Body of pancreas (tissue), 4 donors: Measurements from ENCODE around the gene SEMA3F.

Experiments
- CTCF ChIP-seq, 7 experiments: fragments of 450-650 bp in 4 of 7; fragments of 200-600 bp in 3 of 7; sonication (generic) in 3 of 7; IDR thresholded peaks; one replicate each; pipeline ENCODE4 v1.5.1; 2016 to 2019; ENCODE audit warnings: antibody characterized with exemption in 7 of 7
- POLR2A ChIP-seq, 3 donors: fragments of 450-650 bp; IDR thresholded peaks; one replicate each; pipeline ENCODE4 v1.6.1; 2016; ENCODE audit warnings: antibody characterized with exemption in 3 of 3, mild to moderate bottlenecking in 2 of 3

- TF ChIP-seq CTCF (IDR thresholded peaks at IDR 0.05) (no peak), POLR2A (IDR thresholded peaks at IDR 0.05) (no peak)
These were observed 16.6 kb downstream of the SEMA3F start for GRCh38 chr3:50171540-50172301.
